NOMO-1 treated with dmso at 0.1 percent for 144 hours (cell line): Measurements from ENCODE around the gene PLSCR4.
"Not testable (repeated sequence)": the region's sequence is repeated elsewhere in the genome, so short reads cannot be mapped to it uniquely, and the experiment has no call there.

ENCODE experiments used
- DNase-seq: peaks from one replicate; lab custom pipeline; 2025; ENCODE audit not compliant: unreplicated experiment; lab: John Stamatoyannopoulos, UW

PLSCR4 gene

DNA sequence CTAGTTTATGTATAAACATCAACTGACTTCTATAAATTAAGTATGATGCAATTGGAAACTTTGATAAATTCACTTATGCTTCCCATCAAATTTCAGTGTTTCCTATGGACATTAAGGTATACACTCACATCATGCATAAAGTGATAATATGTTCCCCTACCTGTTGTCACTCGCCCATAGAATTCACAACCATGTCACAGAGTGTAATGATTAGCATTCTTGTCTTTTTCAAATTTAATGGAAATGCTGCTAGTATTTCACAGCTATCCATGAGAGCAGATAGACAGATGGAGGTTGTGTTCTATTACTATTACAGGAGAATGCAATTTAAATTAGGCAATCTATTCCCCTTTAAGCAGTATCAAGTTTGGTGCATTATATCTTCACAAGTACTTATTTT is 984 bp downstream of the PLSCR4 start:
- no peak for DNase-seq

- DNase-seq = no peak
Measured at GRCh38 chr3:146247911-146248310, 3.0 kb downstream of the PLSCR4 start.

GRCh38 chr3:146246526-146246925 is 4.4 kb downstream of the PLSCR4 start:
- DNase-seq = no peak

DNA sequence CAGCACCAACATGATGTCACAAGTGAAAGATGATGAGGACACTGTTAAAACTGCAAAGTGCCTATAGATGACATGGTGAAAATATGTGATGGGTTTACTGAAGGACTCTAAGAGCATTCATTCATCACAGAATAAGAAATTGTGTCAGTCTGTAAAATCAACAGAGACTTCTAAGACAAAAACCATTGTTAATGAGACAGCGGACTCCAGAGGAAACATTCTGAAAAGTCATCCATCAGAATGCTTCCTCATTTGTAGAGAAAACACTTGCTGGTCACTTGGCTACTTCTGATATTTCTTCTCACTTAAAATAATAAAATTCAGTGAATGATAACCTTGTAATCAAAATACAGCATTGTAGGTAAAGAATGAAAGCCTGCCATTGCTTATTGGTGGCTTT is 7.3 kb downstream of the PLSCR4 start:
- DNase-seq = no peak

- DNase-seq = no peak
Measured at GRCh38 chr3:146241523-146242240, 9.2 kb downstream of the PLSCR4 start.

DNA sequence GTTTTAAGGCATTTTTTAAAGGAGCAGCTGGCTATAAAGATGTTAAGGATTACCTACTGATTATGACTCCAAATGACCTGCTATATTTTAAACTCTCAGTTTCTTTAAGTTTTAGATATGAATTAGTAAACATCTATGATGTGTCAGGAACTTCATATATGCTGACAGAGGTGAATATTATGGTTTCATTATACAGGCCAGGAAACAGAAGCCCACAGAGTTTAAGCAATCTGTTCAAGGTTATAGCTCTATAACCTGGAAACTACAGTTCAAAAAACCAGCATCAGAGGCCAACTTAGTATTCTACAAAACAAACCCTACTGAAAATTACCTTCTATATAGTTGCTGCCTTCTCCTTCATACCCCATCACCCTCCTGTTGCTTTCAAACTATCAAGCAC is 17.4 kb downstream of the PLSCR4 start:
- DNase-seq = no peak

GRCh38 chr3:146227486-146227885 is 23.4 kb downstream of the PLSCR4 start:
- no peak for DNase-seq

DNA sequence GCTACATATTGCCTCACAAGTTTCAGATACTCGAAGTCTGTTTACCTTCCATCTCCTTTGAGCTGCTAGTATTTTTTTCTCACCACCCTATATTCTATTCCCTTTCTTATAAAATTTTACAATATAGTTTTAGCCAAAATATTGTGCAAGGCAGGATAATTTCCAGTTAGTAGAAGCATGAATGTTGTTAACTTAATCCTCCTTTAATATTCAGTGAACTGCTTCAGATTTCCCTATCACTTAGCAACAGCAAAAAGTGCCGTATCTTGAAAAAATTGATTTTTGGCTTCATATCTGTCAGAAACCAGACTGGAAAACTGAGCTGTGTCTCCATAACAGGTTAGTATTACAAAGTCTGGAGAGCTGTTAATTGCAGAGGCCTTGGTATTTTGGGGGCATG is 24.0 kb downstream of the PLSCR4 start:
- no peak for DNase-seq

- not testable (repeated sequence) for DNase-seq
Measured at GRCh38 chr3:146225458-146225857, 25.4 kb downstream of the PLSCR4 start.

- no peak for DNase-seq
Measured at GRCh38 chr3:146223401-146224373, 27.2 kb downstream of the PLSCR4 start.

- no peak for DNase-seq
Measured at GRCh38 chr3:146222204-146223046, 28.5 kb downstream of the PLSCR4 start.

GRCh38 chr3:146221276-146221675 is 29.6 kb downstream of the PLSCR4 start:
- no peak for DNase-seq

DNA sequence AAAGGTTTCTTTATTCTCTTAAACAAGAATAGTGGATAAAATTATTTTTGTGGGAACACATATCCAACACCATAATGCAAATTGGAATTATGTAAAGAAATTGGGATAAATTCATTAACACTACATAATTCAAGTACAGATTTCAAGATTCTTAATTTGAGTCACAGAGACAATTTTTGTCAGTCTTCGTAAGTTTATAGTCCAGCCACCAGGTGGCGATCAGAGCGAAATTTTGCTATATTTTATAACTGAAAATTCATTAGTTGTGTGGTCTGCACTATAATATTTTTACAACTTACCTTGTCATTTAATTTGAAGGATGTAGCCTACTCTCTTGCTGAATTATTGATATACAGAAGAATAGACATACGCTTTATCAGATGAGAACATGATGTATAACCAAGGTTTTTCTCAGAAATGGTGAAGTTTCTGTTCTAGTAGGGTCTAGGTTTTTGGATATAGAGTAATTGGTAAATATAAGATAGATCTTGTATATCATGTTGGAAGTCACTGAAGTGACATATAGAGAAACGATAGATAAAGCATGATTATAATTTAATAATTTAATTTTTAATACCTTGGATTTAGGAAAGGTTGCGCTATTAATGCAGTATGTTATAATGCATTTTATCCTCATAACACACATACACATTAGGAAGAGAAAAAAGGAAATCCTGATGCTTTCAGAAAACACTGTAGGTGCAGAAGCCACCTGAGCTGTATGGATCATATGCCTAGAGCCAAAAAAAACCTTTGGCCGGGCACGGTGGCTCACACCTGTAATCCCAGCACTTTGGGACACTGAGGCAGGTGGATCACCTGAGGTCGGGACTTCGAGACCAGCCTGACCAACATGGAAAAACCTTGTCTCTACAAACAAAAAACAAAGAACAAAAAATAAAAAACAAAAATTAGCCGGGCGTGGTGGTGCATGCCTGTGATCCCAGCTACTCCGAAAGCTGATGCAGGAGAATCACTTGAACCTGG is 31.7 kb downstream of the PLSCR4 start:
- DNase-seq = no peak

GRCh38 chr3:146217324-146217723 is 33.6 kb downstream of the PLSCR4 start:
- DNase-seq = no peak

GRCh38 chr3:146214493-146214892 is 36.4 kb downstream of the PLSCR4 start:
- DNase-seq = no peak

DNA sequence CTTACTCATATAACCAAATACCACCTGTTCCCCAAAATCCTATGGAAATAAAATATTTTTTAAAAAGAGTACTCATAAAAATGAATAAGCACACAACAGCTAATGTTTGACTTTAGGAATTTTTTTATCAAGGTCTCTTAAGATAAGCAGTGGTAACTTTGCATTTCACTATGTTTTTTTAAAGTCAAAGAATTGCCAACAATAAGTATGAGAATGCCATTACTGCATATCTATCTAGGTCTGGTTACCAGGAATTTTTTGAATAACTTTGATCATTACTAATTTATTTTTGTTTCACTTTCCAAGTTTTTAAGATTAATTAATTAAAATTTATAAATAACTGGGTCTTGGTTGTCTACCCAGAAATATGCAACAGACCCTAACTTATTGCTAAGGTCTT is 41.5 kb downstream of the PLSCR4 start:
- DNase-seq = no peak

DNA sequence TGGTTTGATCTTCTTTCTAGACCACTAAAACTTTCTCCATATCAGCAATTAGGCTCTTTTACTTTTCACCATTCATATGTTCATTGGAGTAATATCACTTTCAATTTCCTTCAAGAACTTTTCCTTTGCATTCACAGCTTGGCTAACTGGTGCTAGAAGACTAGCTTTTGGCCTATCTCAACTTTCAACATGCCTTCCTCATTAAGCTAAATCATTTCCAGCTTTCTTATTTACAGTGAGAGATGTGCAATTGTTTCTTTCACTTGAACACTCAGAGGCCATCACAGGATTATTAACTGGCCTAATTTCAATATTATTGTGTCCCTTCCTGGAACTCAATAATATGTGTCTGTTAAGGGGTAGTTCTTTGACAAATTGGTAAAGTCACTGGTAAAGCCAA is 47.1 kb downstream of the PLSCR4 start:
- no peak for DNase-seq

GRCh38 chr3:146200461-146201220 is 50.3 kb downstream of the PLSCR4 start:
- no peak for DNase-seq

- no peak for DNase-seq
Measured at GRCh38 chr3:146199762-146200161, 51.1 kb downstream of the PLSCR4 start.
